ENCODE data around the gene AKAP1. TPM values are rescaled to one million over a fixed set of nuclear protein-coding genes. Genes with fewer than 3 reads are reported as not detected.

Gene AKAP1
- total and polyA plus RNA-seq, 11 donors: 55.8 to 240 (median 128) TPM

DNA sequence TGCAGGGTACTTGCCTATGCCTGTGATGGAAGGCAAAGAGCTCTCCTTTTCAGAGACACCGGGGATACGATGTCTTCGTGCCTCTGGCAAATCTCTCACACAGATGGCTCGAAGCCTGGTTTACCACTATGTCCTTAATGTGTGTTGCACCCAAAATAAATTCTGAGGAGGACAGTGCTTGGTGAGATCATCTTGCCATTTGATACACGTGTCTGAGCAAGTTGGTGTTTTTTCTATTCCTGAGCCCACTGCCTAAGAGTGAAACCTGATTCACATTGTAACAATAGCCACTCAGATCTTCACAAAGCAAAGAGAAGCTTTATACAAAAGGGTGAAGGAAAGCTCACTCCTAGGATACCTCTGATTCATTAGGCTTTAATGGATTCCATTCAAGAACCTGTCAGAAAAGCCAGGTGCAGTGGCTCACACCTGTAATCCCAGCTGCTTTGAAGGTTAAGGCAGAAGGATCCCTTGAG, 33.1 kb upstream of the AKAP1 start:
- TF ChIP-seq CTCF (IDR thresholded peaks at IDR 0.05): no peak
- Histone ChIP-seq H3K4me1 (peaks cover 0 to 24% (median 5%) of the 10 kb centered on the region in 12 donors), H3K27ac (peak overlapping the region in 6 of 12 donors; percentile 21 to 61 (median 42)), H3K27me3 (peaks cover 0 to 6% (median 0%) of the 10 kb centered on the region in 9 donors), H3K4me3 (no peak overlapping the region), H3K36me3 (no peaks in the 10 kb centered on the region), H3K9me3 (no peaks in the 10 kb centered on the region)
- DNase-seq (peak in 1 of 5 donors; percentile 38), ATAC-seq (peak; percentile 52 to 78 (median 69))
- intact Hi-C loops (cut with DNase I): no loop called here
- WGBS, 4 donors: 36 to 55% (median 46%) methylated on average over 5 of the region's 5 CpGs

DNA sequence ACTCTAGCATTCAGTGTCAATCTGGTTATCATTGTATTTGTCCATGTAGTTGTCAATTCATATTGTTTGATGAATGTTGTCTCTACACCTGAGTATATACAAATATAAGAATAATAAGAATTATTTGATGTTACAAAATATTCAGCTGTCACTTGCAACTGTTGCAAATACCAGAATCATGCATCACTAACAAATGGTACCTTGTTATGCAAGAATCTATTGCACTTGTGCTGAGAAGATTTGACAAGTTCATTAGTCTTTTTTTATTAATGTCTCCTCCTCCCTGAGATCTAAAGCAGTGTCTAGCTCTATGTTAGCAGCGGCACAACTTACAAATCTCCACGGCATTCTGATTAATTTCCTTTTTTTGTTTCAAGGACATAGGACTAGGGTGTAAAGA, 22.2 kb upstream of the AKAP1 start:
- DNase-seq: no peak
- no peaks in the 10 kb centered on the region for H3K36me3 ChIP-seq
- no peak overlapping the region for H3K4me3 ChIP-seq
- TF ChIP-seq POLR2A (IDR thresholded peaks at IDR 0.05) (no peak), CTCF (IDR thresholded peaks at IDR 0.05) (no peak)
- intact Hi-C loops (cut with DNase I): loop anchor here in 1 of 10 donors (10.0 kb wide), 1 partner anchor 48 kb away; no protein-coding TSS in a partner anchor
- no peaks in the 10 kb centered on the region for H3K27me3 ChIP-seq
- WGBS, 4 donors: 75 to 80% (median 77%) methylated on average over 2 of the region's 2 CpGs
- ATAC-seq: no peak
- H3K27ac ChIP-seq: no peak overlapping the region
- no peaks in the 10 kb centered on the region for H3K9me3 ChIP-seq
- H3K4me1 ChIP-seq: peaks cover 0 to 4% (median 0%) of the 10 kb centered on the region in 12 donors

DNA sequence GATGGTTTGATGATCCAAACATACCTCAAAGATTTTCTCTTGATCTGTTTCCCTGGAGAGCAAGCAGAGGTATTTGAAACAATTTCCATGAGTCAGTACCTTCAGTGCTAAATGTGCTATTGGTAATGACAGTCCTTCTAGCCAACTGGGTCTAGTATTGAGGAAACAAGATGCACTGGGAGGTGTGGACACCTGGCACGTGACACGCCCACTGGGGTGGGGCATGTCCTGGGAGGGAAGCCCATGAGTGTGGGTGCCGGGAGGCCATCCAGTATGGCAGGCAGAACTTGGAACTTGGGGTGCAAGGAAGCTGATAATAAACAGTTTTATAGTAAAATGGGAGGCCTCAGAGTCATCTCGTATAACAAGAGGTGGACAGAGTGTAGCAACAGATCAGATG, 17.9 kb upstream of the AKAP1 start:
- no peak overlapping the region for H3K4me3 ChIP-seq
- H3K36me3 ChIP-seq: no peaks in the 10 kb centered on the region
- DNase-seq (no peak), ATAC-seq (no peak)
- H3K27me3 ChIP-seq: no peaks in the 10 kb centered on the region
- H3K4me1 ChIP-seq: peaks cover 0 to 7% (median 0%) of the 10 kb centered on the region in 12 donors
- intact Hi-C loops (cut with DNase I): loop anchor here in 1 of 10 donors (10.0 kb wide), 1 partner anchor 52 kb away; no protein-coding TSS in a partner anchor
- 89 to 94% (median 91%) methylated on average over 4 of the region's 4 CpGs for WGBS, 4 donors
- no peaks in the 10 kb centered on the region for H3K9me3 ChIP-seq
- H3K27ac ChIP-seq: no peak overlapping the region
- TF ChIP-seq CTCF (IDR thresholded peaks at IDR 0.05): no peak
- no peak for TF ChIP-seq POLR2A (IDR thresholded peaks at IDR 0.05)

GRCh38 chr17:57067781-57068180, 17.3 kb upstream of the AKAP1 start:
- DNase-seq (no peak), ATAC-seq (no peak)
- no peak overlapping the region for H3K27ac ChIP-seq
- no peaks in the 10 kb centered on the region for H3K36me3 ChIP-seq
- H3K4me1 ChIP-seq: peaks cover 0 to 7% (median 0%) of the 10 kb centered on the region in 12 donors
- intact Hi-C loops (cut with DNase I): loop anchor here in 1 of 10 donors (10.0 kb wide), 1 partner anchor 53 kb away; no protein-coding TSS in a partner anchor
- no peaks in the 10 kb centered on the region for H3K27me3 ChIP-seq
- no peak overlapping the region for H3K4me3 ChIP-seq
- TF ChIP-seq CTCF (IDR thresholded peaks at IDR 0.05) (no peak), POLR2A (IDR thresholded peaks at IDR 0.05) (no peak)
- H3K9me3 ChIP-seq: no peaks in the 10 kb centered on the region
- WGBS, 4 donors: 83 to 97% (median 92%) methylated on average over 1 of the region's 1 CpG
